Brain microvascular endothelial cell (primary cell): ENCODE data around the gene MMADHC.

Experiments
- DNase-seq: peaks from one replicate; pipeline ENCODE4 v3.0.0-alpha.2; 2020
- H3K27ac ChIP-seq: fragments of 250-450 bp; sonication (Bioruptor Pico); 2 replicates; pipeline ENCODE4 v1.5.1; 2020; ENCODE audit warnings: mild to moderate bottlenecking, moderate library complexity
- H3K27me3 ChIP-seq: fragments of 250-450 bp; sonication (Bioruptor Pico); replicated peaks from 2 replicates; pipeline ENCODE4 v1.5.1; 2020; ENCODE audit warnings: mild to moderate bottlenecking
- H3K36me3 ChIP-seq: fragments of 250-450 bp; sonication (Bioruptor Pico); replicated peaks from 2 replicates; pipeline ENCODE4 v1.5.1; 2020; ENCODE audit warnings: mild to moderate bottlenecking
- H3K4me3 ChIP-seq: 2 replicates; pipeline ENCODE4 v1.5.1; 2011; ENCODE audit warnings: low read depth, mild to moderate bottlenecking, control low read depth, low read length, moderate library complexity
- in situ Hi-C: cut with HindIII; loops from 2 replicates; pipeline ENCODE4 v1.10.0; 2017; ENCODE audit warnings: low sequenced_read_pairs, low pct_ligation_motif_present
- TF ChIP-seq, protein P1 (sequence below): IDR thresholded peaks from 2 replicates; pipeline ENCODE4 v1.5.1; 2011; ENCODE audit warnings: low read depth, mild to moderate bottlenecking, moderate library complexity, low read length, control low read depth, inconsistent platforms; ENCODE audit errors: missing control alignments

Gene MMADHC

DNA sequence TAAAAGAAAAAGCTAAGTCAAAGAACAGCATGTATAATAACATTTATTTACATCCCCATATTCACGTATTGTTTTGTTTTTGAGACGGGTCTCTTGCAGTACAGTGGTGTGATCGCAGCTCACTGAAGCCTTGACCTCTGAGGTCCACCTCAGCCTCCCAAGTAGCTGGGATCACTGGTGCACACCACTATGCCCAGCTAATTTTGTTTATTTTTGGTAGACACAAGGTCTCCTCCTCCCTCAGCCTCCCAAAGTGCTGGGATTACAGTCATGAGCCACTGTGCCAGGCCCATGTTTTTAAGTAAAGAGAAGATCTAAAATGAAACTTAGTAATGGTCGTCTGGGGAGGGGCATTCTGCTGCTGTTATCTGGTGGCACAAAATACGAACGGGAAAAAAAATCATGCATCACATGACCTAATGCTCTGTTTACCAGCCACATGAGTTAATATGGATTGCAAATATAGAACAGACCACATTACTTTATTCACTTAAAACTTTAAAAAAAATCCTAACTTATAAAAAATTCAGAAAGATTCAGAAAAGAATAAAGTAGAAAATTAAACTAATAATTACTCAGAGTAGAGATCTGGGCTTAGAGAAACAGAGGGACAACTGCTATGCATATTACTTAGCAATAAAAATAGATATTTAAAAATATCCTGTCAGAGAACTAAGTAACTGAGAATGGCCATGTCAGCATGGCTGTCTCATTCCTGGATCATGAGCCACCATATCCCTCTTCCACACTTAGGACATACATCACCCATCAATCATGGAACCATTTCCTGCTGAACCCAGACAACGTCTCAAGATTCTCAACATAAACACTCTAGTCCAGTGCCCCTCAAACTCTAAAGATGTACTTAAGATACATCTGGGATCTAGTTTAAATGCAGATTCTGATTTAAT lies 7.3 kb downstream of the MMADHC start:
- no peak overlapping the region for H3K4me3 ChIP-seq
- DNase-seq = peak; percentile 56
- H3K27ac ChIP-seq = peak overlapping the region; percentile 48
- no peaks in the 10 kb centered on the region for H3K27me3 ChIP-seq
- peaks cover 56% of the 10 kb centered on the region for H3K36me3 ChIP-seq
- in situ Hi-C loops = no loop called here
- TF ChIP-seq, protein P1, sequence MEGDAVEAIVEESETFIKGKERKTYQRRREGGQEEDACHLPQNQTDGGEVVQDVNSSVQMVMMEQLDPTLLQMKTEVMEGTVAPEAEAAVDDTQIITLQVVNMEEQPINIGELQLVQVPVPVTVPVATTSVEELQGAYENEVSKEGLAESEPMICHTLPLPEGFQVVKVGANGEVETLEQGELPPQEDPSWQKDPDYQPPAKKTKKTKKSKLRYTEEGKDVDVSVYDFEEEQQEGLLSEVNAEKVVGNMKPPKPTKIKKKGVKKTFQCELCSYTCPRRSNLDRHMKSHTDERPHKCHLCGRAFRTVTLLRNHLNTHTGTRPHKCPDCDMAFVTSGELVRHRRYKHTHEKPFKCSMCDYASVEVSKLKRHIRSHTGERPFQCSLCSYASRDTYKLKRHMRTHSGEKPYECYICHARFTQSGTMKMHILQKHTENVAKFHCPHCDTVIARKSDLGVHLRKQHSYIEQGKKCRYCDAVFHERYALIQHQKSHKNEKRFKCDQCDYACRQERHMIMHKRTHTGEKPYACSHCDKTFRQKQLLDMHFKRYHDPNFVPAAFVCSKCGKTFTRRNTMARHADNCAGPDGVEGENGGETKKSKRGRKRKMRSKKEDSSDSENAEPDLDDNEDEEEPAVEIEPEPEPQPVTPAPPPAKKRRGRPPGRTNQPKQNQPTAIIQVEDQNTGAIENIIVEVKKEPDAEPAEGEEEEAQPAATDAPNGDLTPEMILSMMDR = no peak

DNA sequence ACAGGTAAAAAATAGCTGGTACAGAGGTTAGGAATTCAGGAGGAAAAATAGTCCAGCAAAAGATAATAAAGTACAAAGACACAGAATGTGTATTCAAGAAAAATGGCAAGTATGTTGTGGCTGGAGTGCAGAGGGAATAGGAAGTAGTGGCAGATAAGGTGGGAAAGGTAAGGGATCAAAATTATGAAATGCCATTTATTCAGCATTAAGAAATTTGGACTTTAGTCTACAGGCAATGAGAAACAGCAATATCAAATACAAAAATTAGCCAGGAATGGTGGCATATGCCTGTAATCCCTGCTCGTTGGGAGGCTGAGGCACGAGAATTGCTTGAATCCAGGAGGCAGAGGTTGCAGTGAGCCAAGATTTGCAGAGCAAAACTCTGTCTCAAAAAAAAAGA lies 10.3 kb downstream of the MMADHC start:
- Histone ChIP-seq H3K27ac (no peak overlapping the region), H3K36me3 (peaks cover 66% of the 10 kb centered on the region), H3K4me3 (no peak overlapping the region), H3K27me3 (no peaks in the 10 kb centered on the region)
- in situ Hi-C loops = no loop called here
- DNase-seq = no peak
- TF ChIP-seq, protein P1 = no peak

DNA sequence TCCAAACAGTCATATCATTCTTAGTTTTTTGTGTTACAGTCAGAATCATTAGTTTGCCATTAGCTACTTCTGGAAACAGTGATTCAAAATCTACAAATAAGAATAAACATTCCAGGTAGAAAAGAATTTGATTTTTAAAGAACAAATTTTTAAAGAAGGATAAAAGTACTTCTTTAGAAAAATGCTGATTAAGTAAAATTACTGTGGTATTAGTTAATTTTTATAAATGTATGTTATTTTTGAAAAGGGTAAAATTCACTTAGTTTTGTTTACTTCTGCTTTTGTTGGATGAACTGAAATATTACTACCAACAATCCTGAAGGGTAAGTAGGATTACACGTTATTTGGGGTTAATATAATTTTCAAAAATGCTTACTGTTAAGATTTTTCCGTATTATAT lies 11.8 kb downstream of the MMADHC start:
- no peak for DNase-seq
- Histone ChIP-seq H3K27me3 (no peaks in the 10 kb centered on the region), H3K4me3 (no peak overlapping the region), H3K27ac (no peak overlapping the region), H3K36me3 (peaks cover 61% of the 10 kb centered on the region)
- in situ Hi-C loops = no loop called here
- TF ChIP-seq, protein P1 = no peak

DNA sequence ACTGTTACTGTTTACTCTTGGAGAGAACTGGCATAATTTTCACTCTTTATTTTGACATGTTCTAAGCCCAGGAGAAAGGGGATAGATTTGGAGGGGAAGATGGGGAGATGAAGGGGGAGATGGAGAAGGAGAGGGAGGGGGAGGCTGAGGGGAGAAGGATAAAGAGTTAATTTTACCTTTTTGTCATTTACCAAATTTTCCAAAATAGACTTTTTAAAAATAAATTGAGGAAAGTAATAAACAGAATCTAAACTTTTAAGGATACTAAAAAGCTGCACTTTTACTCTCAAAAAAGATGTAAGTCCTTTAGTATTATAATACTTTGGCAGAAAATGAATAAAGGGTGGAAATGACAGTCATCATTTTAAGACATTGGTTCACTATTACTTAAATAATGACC lies 12.3 kb downstream of the MMADHC start:
- TF ChIP-seq, protein P1 = no peak
- DNase-seq = no peak
- Histone ChIP-seq H3K27ac (no peak overlapping the region), H3K27me3 (no peaks in the 10 kb centered on the region), H3K36me3 (peaks cover 58% of the 10 kb centered on the region), H3K4me3 (no peak overlapping the region)
- in situ Hi-C loops = no loop called here

DNA sequence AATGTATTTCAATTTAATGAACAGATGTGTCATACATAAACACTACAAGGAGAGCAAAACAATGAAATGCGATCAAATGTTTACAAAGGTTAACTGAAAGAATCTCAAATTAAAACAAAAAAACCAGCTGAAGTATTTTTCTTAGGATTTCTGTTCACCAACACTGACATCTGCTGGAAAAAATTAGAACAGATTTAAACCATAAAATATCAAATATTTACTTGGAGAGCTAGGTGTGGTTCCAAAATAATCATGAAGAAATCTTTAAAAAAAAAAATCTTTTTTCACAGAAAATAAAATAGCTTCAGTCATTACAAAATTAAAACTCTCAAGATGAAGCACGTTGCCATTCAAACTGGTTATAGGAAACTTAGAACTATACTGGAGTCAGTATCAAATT lies 13.8 kb downstream of the MMADHC start:
- Histone ChIP-seq H3K27me3 (no peaks in the 10 kb centered on the region), H3K36me3 (peaks cover 55% of the 10 kb centered on the region), H3K27ac (no peak overlapping the region), H3K4me3 (no peak overlapping the region)
- no peak for DNase-seq
- in situ Hi-C loops = no loop called here
- TF ChIP-seq, protein P1 = peak; percentile 18
